H9 (cell line): ENCODE results near the gene MT1A. TPM values are rescaled to one million over a fixed set of nuclear protein-coding genes. Genes with fewer than 3 reads are reported as not detected.

Experiments used
- DNase-seq: peaks from one replicate; pipeline ENCODE4 v3.0.0-alpha.2; 2017
- H2AFZ ChIP-seq: one replicate; pipeline ENCODE4 v1.6.1; 2013; ENCODE audit warnings: mild to moderate bottlenecking, low read length, control low read depth, moderate library complexity
- H2AK5ac ChIP-seq: 2 replicates; pipeline ENCODE4 v1.6.1; 2013; ENCODE audit warnings: low read length, control low read depth, mixed read lengths; ENCODE audit not compliant: insufficient read length
- H2BK120ac ChIP-seq: one replicate; pipeline ENCODE4 v1.6.1; 2013; ENCODE audit warnings: low read depth, mild to moderate bottlenecking, low read length, control low read depth, inconsistent platforms; ENCODE audit not compliant: poor library complexity, severe bottlenecking
- H2BK12ac ChIP-seq: 2 replicates; pipeline ENCODE4 v1.6.1; 2013; ENCODE audit warnings: low read length, control low read depth, mixed read lengths, low read depth; ENCODE audit not compliant: insufficient read length
- H2BK15ac ChIP-seq: 2 replicates; pipeline ENCODE4 v1.6.1; 2013; ENCODE audit warnings: low read depth, low read length, control low read depth
- H2BK20ac ChIP-seq: one replicate; pipeline ENCODE4 v1.6.1; 2013; ENCODE audit warnings: low read depth, mild to moderate bottlenecking, low read length, control low read depth, inconsistent platforms; ENCODE audit not compliant: poor library complexity, severe bottlenecking
- H2BK5ac ChIP-seq: 2 replicates; pipeline ENCODE4 v1.6.1; 2013; ENCODE audit warnings: low read length, control low read depth, mixed read lengths; ENCODE audit not compliant: insufficient read length
- H3K14ac ChIP-seq: 2 replicates; pipeline ENCODE4 v1.6.1; 2013; ENCODE audit warnings: low read length, control low read depth; ENCODE audit not compliant: insufficient read depth
- H3K18ac ChIP-seq: 2 replicates; pipeline ENCODE4 v1.6.1; 2013; ENCODE audit warnings: low read depth, mild to moderate bottlenecking, mixed read lengths, low read length, control low read depth; ENCODE audit not compliant: insufficient read length
- H3K23ac ChIP-seq: 2 replicates; pipeline ENCODE4 v1.6.1; 2013; ENCODE audit warnings: low read length, control low read depth, mixed read lengths, low read depth; ENCODE audit not compliant: insufficient read length
- H3K23me2 ChIP-seq: 2 replicates; pipeline ENCODE4 v1.6.1; 2013; ENCODE audit warnings: low read depth, mild to moderate bottlenecking, mixed read lengths, low read length, control low read depth; ENCODE audit not compliant: insufficient read length, poor library complexity, severe bottlenecking
- H3K27ac ChIP-seq: 2 replicates; pipeline ENCODE4 v1.5.1; 2013; ENCODE audit warnings: low read length, control low read depth, mixed read lengths, low read depth; ENCODE audit not compliant: insufficient read length
- H3K27me3 ChIP-seq: 2 replicates; pipeline ENCODE4 v1.6.1; 2013; ENCODE audit warnings: low read length, control low read depth, inconsistent platforms; ENCODE audit not compliant: insufficient read depth
- H3K4ac ChIP-seq: 2 replicates; pipeline ENCODE4 v1.6.1; 2013; ENCODE audit warnings: low read depth, mild to moderate bottlenecking, control low read depth, inconsistent platforms, low read length, moderate library complexity
- H3K4me1 ChIP-seq: 2 replicates; pipeline ENCODE4 v1.6.1; 2013; ENCODE audit warnings: low read length, control low read depth, inconsistent platforms; ENCODE audit not compliant: insufficient read depth
- H3K4me2 ChIP-seq: 2 replicates; pipeline ENCODE4 v1.6.1; 2013; ENCODE audit warnings: low read length, control low read depth, mixed read lengths; ENCODE audit not compliant: insufficient read length, insufficient read depth
- H3K56ac ChIP-seq: 2 replicates; pipeline ENCODE4 v1.6.1; 2013; ENCODE audit warnings: low read depth, mild to moderate bottlenecking, mixed read lengths, low read length, control low read depth; ENCODE audit not compliant: insufficient read length
- H3K79me1 ChIP-seq: 2 replicates; pipeline ENCODE4 v1.6.1; 2013; ENCODE audit warnings: low read depth, mild to moderate bottlenecking, moderate library complexity, low read length, control low read depth, inconsistent platforms; ENCODE audit not compliant: insufficient read depth, poor library complexity, severe bottlenecking
- H3K79me2 ChIP-seq: 2 replicates; pipeline ENCODE4 v1.6.1; 2013; ENCODE audit warnings: low read length, control low read depth, inconsistent platforms; ENCODE audit not compliant: insufficient read depth
- H3K9ac ChIP-seq: 2 replicates; pipeline ENCODE4 v1.6.1; 2013; ENCODE audit warnings: low read length, control low read depth, mixed read lengths; ENCODE audit not compliant: insufficient read length; ENCODE audit errors: extremely low read depth
- H3K9me3 ChIP-seq: one replicate; pipeline ENCODE4 v1.6.1; 2013; ENCODE audit warnings: low read depth, low read length, inconsistent platforms; ENCODE audit not compliant: control insufficient read depth
- H3T11ph ChIP-seq: one replicate; pipeline ENCODE4 v1.6.1; 2013; ENCODE audit warnings: mild to moderate bottlenecking, low read length, control low read depth, inconsistent platforms
- H4K20me1 ChIP-seq: one replicate; pipeline ENCODE4 v1.6.1; 2013; ENCODE audit not compliant: control insufficient read depth, insufficient read length, insufficient read depth
- H4K5ac ChIP-seq: 2 replicates; pipeline ENCODE4 v1.6.1; 2013; ENCODE audit warnings: low read depth, mild to moderate bottlenecking, mixed read lengths, low read length, control low read depth; ENCODE audit not compliant: insufficient read length
- H4K8ac ChIP-seq: replicated peaks from 2 replicates; pipeline ENCODE4 v1.6.1; 2013; ENCODE audit warnings: low read length, control low read depth, mixed read lengths, low read depth; ENCODE audit not compliant: insufficient read length
- H4K91ac ChIP-seq: 2 replicates; pipeline ENCODE4 v1.6.1; 2013; ENCODE audit warnings: low read depth, mild to moderate bottlenecking, moderate library complexity, mixed read lengths, low read length, control low read depth; ENCODE audit not compliant: insufficient read length
- H3K27ac Mint-ChIP-seq, 3 experiments: 2 replicates in 2 of 3; 3 replicates in 1 of 3; pipeline ENCODE4 v1.8.0; 2020 to 2021; ENCODE audit warnings: mixed read lengths in 3 of 3, mild to moderate bottlenecking in 1 of 3, moderate library complexity in 1 of 3
- H3K27me3 Mint-ChIP-seq: 2 replicates; pipeline ENCODE4 v1.8.0; 2021; ENCODE audit warnings: low read depth, mild to moderate bottlenecking, moderate library complexity, mixed read lengths
- H3K36me3 Mint-ChIP-seq, 3 experiments: 2 replicates in 2 of 3; 3 replicates in 1 of 3; pipeline ENCODE4 v1.8.0; 2020 to 2021; ENCODE audit warnings: low read depth in 3 of 3, mixed read lengths in 3 of 3; ENCODE audit not compliant: insufficient read depth in 1 of 3
- H3K4me1 Mint-ChIP-seq, 2 experiments: 2 replicates each; pipeline ENCODE4 v1.8.0; 2020; ENCODE audit warnings: mixed read lengths in 2 of 2
- H3K4me3 Mint-ChIP-seq, 2 experiments: 2 replicates in 1 of 2; 3 replicates in 1 of 2; pipeline ENCODE4 v1.8.0; 2020 to 2021; ENCODE audit warnings: mild to moderate bottlenecking in 2 of 2, mixed read lengths in 2 of 2, moderate library complexity in 1 of 2
- H3K9me3 Mint-ChIP-seq, 2 experiments: 2 replicates in 1 of 2; 3 replicates in 1 of 2; pipeline ENCODE4 v1.8.0; 2020; ENCODE audit warnings: mild to moderate bottlenecking in 2 of 2, mixed read lengths in 2 of 2, moderate library complexity in 1 of 2
- CTCF ChIP-seq: fragments of 200-600 bp; sonication (generic); conservative IDR thresholded peaks from 3 replicates; pipeline ENCODE4 v1.8.0; 2021; ENCODE audit warnings: antibody characterized with exemption, mild to moderate bottlenecking
- WGBS: extraction: QIAGEN DNeasy Blood & Tissue Kit; methylation state at CpG from one replicate; pipeline ENCODE4 v1.1.7; 2013; ENCODE audit warnings: missing lambda C conversion rate, low lambda C conversion rate, mixed read lengths; ENCODE audit not compliant: insufficient read length; ENCODE audit errors: extremely low coverage; 5-methylcytosine and 5-hydroxymethylcytosine counted together
- total RNA-seq: library from RNA; stranded (reverse); gene quantifications from 2 replicates; pipeline ENCODE4 v1.2.1, GENCODE V29; 2021

The MT1A gene
- total RNA-seq, 1 experiment from 2014 or later: not detected

DNA sequence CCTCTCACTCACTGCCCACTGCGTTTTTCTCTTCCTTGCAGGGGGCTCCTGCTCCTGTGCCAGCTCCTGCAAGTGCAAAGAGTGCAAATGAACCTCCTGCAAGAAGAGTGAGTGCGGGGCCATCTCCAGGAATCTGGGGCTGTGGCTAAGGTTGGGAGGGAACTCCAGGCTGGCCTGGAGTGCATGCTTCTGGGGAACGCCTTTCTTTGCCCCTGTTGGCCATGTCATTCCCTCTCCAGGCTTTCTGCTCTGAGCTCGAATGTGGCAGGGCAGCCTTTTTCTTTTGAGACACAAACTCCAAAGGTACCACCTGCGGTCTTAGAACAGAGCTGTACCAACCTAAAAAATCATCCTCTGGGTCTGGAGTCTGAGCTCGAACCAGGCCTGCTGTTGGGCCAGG, 20.3 kb upstream of the MT1A start:
- Histone ChIP-seq H3K4me2 (no peak overlapping the region), H3K18ac (no peak overlapping the region), H4K91ac (no peak overlapping the region), H2BK12ac (no peak overlapping the region), H3K79me1 (no peaks in the 10 kb centered on the region), H3K23ac (no peak overlapping the region), H3T11ph (no peak overlapping the region), H3K14ac (no peak overlapping the region), H3K27me3 (peaks cover 44% of the 10 kb centered on the region; the same call in 1 of the 2 replicates), H2AK5ac (no peak overlapping the region), H2AFZ (no peak overlapping the region), H2BK120ac (no peak overlapping the region), H3K56ac (no peak overlapping the region), H3K9me3 (peaks cover under 1% of the 10 kb centered on the region), H3K79me2 (no peaks in the 10 kb centered on the region), H3K9ac (no peak overlapping the region), H2BK15ac (no peak overlapping the region), H4K5ac (no peak overlapping the region), H4K20me1 (no peaks in the 10 kb centered on the region), H3K4ac (no peak overlapping the region), H4K8ac (no peak overlapping the region), H2BK5ac (no peak overlapping the region), H3K27ac (no peak overlapping the region), H3K4me1 (no peaks in the 10 kb centered on the region; the same call in 1 of the 2 replicates), H2BK20ac (no peak overlapping the region), H3K23me2 (peaks cover 8% of the 10 kb centered on the region)
- DNase-seq: no peak
- peak overlapping the region; percentile 72 to 89; a peak in 3 of 5 replicates for H3K4me3 Mint-ChIP-seq
- H3K4me1 Mint-ChIP-seq: peaks cover 47 to 61% of the 10 kb centered on the region in 2 experiments
- peaks cover under 1 to 9% of the 10 kb centered on the region in 2 experiments; a peak in 3 of 5 replicates for H3K9me3 Mint-ChIP-seq
- H3K27me3 Mint-ChIP-seq: peaks cover 89% of the 10 kb centered on the region
- no peak overlapping the region for H3K27ac Mint-ChIP-seq
- peaks cover 3 to 5% (median 3%) of the 10 kb centered on the region in 3 experiments for H3K36me3 Mint-ChIP-seq
- no peak for TF ChIP-seq CTCF
- no CpG with 5 or more reads among the region's 6 CpGs for WGBS
